ENCODE measurements around the gene ERCC6L2.
A peak's percentile ranks its signal among the peaks of the same experiment; 100 is the strongest.

ERCC6L2 gene

GRCh38 chr9:95980262-95981125, 105.0 kb downstream of the ERCC6L2 start:
- no peak for DNase-seq (ENCODE audit: low read depth, low spot score)

GRCh38 chr9:95981761-95982390, 106.4 kb downstream of the ERCC6L2 start:
- no peak for DNase-seq (ENCODE audit: low read depth, low spot score)

DNA sequence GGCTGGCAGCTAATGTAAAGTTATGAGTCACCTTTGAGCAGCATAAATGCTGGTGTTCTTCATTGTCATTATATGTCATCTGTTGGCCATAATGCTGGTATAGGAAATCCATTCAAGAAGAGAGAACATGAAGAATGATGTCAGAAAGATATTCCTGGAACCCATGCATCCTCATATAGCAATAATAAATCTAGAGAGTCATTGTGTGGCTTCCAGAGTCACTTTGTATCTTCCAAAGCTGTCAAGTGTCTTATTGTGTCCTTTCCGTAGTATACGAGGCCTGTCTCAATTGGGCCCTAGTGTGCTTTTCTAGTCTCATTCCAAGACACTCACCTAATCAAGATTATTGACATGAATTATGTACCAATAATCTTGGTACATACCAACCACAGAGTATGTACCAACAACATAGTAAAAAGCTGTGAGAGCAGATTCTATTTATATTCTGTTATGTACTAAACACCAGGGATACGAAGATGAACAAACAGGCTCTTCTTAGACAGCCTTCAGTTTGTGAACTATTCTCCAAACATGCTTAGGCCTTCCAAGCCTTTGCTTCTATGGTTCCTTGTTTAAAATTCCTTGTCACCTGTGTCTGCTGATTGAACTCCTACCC, 110.1 kb downstream of the ERCC6L2 start:
- no peak for DNase-seq (ENCODE audit: low read depth, low spot score)

DNA sequence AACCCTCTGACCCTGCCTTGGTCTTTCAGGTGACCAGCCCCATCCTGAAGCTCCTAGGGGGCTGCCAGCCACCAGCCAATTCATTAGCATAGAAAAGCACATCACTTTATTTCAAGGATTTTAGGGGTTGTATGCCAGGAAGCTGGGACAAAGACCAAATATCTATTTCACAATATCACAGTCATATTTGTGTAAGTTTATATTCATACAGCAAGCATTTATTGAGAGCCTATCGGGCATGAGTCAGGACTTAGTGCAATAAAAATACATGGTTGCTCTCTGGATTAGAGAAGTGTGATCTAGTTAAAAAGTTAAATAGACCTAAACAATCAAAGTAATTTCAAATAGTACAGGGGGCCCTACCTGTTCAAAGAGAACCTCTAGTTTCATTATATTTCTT, 113.8 kb downstream of the ERCC6L2 start:
- DNase-seq (ENCODE audit: low read depth, low spot score), result no peak

DNA sequence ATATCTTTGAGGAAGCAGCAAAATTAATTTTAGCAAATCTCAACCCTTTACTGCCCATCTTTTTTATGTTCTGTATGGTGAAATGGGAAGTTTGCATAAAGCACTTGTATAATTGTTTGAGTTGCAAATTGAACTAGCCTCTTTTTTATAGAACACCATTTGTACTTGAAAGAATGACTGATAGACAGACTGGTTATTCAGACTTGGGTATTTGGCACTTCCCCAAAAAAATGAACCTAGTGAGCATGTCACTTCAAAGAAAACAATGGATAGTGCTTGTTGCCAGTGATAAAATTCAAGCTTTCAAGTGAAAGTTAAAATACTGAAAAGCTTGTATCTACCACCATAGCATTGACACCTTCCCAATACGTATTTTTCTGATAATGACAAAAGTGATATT, 115.8 kb downstream of the ERCC6L2 start:
- no peak for DNase-seq (ENCODE audit: low read depth, low spot score)

GRCh38 chr9:95992536-95992935, 117.0 kb downstream of the ERCC6L2 start:
- no peak for DNase-seq (ENCODE audit: low read depth, low spot score)

DNA sequence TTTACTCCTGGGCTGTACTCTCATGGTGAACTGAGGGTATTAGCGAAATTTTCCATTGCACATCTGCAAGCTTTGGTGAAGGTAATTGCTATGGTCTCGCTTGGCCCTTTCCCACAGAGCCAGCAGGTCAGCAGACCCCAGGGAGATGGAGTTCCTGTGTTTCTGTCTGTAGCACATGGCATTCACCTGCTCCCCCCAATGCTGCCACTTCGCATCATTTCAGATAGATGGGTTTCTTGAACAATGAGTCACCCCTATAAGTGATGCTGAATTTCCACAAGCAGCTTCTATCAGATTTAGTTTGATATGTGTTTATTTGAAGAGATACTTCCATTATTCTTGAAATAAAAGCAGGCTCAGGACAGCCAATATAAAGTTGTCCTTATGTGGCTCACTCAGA, 117.8 kb downstream of the ERCC6L2 start:
- no peak for DNase-seq (ENCODE audit: low read depth, low spot score)

DNA sequence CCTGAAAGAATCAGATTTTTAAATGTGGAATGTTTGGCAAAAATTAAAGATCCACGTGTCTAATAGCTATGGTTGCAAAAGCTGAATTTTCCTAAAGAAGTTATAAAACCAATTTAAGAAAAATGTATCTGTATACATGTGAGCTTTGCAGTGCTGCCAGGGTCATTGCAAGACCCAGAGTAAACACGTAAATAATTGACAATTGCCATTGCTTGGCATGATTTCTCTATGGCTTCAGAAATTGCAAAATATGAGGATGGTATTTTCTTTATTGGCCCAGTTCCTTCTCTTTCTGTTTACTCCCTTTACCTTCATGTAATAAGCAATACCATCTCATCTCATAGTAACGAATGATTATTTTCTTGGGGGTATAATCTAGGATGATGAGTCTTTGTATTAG, 123.9 kb downstream of the ERCC6L2 start:
- no peak for DNase-seq (ENCODE audit: low read depth, low spot score)

GRCh38 chr9:96004379-96004778, 128.9 kb downstream of the ERCC6L2 start:
- no peak for DNase-seq (ENCODE audit: low read depth, low spot score)

DNA sequence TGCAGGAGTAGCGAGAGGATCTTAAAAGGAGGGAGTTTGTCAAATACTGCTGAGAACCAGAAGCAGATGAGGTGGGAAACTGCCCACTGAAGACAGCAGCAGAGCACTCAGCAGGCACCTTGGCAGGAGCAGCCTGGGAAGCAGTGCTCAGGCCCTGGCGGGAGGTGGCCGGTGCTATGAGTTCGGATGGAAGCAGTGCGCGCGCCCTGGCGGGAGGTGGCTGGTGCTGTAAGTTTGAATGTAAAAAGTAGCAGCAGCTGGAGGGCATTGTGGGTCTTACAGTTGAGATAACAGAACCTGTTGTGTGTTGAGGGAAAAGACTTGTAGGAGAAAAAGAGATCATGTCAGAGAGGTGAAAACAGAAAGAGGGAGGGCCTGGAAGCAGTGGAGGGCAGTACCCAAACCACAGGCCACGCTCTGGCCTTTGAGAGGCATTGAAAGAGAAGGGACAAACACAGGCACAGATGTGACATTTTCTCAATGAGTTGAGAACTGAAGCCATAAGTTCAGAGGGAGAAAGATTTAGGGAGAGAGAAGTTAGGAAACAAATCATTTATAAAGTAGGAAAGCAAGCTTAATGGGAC, 130.9 kb downstream of the ERCC6L2 start:
- DNase-seq (ENCODE audit: low read depth, low spot score), result no peak

GRCh38 chr9:96006961-96007360, 131.5 kb downstream of the ERCC6L2 start:
- no peak for DNase-seq (ENCODE audit: low read depth, low spot score)

DNA sequence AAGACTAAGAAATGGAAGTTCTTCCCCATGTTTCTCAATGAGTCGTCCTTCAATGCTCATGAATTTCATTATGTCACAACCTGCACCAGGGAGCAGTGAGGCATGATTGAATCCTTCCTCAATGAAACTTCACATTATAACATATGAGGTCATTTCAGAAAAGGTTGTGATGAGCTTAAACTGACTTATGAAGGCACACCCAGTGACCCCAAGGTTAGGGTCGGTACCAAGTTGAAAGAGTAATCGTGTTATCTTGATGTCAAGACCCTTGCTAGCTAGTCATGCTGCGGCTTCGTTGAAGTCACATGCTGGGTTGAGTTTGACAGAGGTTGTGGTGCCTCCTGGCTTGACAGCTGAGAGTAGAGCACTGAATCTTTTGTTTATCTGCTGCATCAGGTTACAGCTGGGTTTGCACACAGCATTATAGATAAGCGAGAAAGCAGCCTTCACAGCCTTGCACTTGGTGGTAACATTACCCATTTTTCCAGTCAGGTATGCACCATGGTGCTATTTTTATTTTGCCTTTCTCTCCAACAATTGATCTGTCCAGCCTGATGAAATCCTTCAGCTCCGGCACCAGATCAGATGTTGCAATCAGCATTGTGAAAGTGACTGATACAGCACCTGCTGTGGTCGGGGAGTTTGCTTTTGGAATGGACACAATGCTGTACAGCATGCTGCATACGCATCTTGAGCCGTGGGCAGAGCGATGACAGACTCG, 133.2 kb downstream of the ERCC6L2 start:
- DNase-seq (ENCODE audit: low read depth, low spot score), result no peak

DNA sequence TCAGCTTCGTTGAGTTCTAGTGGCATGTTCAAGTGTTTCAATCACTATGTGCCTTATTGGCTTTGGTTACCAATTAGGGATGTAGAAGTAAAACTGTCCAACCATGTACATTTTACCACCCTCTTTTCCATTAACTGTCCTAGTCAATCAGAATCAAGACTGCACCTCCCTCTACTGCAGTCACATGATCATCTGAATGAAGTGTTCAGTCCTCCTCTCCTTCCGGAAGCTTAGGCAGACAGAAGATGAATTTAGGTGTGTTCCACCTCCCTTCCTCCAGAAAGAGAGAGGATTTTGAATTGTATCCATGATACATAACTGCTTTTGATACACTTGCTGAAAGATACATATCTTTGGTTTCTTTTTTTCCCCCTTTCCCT, 133.7 kb downstream of the ERCC6L2 start:
- DNase-seq (ENCODE audit: low read depth, low spot score), result no peak

DNA sequence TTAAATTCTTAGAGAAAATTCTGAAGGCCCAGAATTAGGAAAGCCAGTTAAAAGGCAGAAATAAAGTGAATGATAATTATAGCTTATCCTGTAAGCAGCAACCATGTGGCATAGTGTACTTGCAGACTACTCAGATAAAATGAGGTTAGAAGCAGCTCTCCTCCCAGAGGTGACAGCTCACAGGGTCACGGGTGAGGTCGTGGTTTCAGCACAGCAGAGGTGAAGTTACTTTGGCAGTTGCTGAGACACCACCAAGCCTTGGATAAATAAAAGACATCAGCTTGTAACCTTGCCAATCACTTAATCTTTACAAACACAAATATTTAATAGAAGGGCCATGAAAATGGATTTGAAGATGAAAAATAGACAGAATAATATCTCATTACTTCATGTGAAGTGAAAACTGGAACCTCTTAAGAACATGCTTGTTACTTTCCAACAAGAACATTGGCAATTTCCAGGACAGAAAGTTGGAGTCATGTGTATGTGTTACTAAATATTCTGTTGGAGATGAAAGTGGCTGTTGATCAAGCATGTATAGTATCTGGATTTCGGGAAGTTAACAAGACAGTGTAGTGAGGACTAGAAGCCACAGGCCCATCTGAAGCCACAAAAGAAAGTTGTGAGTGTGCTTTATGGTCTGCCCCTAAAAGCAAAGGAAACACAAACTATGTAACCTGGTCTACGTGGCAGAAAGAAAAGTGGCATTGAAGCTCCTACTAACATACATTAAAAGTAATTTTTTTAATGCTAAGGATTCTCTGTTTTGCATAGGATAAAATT, 134.4 kb downstream of the ERCC6L2 start:
- peak; percentile 24 for DNase-seq (ENCODE audit: low read depth, low spot score)

GRCh38 chr9:96014078-96014477, 138.6 kb downstream of the ERCC6L2 start:
- DNase-seq (ENCODE audit: low read depth, low spot score), result no peak

- no peak for DNase-seq (ENCODE audit: low read depth, low spot score)
Measured at GRCh38 chr9:96015876-96016686, 140.6 kb downstream of the ERCC6L2 start.

Measured in smooth muscle cell of the brain vasculature (primary cell).